ENCODE data around the gene PHF14. TPM values are rescaled to one million over a fixed set of nuclear protein-coding genes. Genes with fewer than 3 reads are reported as not detected.

Gene PHF14
- total RNA-seq, 1 donor: 35.6 TPM

GRCh38 chr7:11039974-11040373 is 66.3 kb downstream of the PHF14 start:
- DNase-seq (ENCODE audit: low read depth): no peak
- no peak overlapping the region for H3K4me3 ChIP-seq (ENCODE audit: low read depth, low read length)
- TF ChIP-seq, protein P1, sequence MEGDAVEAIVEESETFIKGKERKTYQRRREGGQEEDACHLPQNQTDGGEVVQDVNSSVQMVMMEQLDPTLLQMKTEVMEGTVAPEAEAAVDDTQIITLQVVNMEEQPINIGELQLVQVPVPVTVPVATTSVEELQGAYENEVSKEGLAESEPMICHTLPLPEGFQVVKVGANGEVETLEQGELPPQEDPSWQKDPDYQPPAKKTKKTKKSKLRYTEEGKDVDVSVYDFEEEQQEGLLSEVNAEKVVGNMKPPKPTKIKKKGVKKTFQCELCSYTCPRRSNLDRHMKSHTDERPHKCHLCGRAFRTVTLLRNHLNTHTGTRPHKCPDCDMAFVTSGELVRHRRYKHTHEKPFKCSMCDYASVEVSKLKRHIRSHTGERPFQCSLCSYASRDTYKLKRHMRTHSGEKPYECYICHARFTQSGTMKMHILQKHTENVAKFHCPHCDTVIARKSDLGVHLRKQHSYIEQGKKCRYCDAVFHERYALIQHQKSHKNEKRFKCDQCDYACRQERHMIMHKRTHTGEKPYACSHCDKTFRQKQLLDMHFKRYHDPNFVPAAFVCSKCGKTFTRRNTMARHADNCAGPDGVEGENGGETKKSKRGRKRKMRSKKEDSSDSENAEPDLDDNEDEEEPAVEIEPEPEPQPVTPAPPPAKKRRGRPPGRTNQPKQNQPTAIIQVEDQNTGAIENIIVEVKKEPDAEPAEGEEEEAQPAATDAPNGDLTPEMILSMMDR (IDR thresholded peaks at IDR 0.05; ENCODE audit: insufficient read depth, low read length): no peak

GRCh38 chr7:11054033-11054432 is 80.4 kb downstream of the PHF14 start:
- no peak overlapping the region for H3K4me3 ChIP-seq (ENCODE audit: low read depth, low read length)
- TF ChIP-seq, protein P1 (IDR thresholded peaks at IDR 0.05; ENCODE audit: insufficient read depth, low read length): no peak
- no peak for DNase-seq (ENCODE audit: low read depth)

- H3K4me3 ChIP-seq (ENCODE audit: low read depth, low read length): no peak overlapping the region
- TF ChIP-seq, protein P1 (IDR thresholded peaks at IDR 0.05; ENCODE audit: insufficient read depth, low read length): no peak
- peak; percentile 35 for DNase-seq (ENCODE audit: low read depth)
Observed at GRCh38 chr7:11060893-11061292, 87.2 kb downstream of the PHF14 start.

DNA sequence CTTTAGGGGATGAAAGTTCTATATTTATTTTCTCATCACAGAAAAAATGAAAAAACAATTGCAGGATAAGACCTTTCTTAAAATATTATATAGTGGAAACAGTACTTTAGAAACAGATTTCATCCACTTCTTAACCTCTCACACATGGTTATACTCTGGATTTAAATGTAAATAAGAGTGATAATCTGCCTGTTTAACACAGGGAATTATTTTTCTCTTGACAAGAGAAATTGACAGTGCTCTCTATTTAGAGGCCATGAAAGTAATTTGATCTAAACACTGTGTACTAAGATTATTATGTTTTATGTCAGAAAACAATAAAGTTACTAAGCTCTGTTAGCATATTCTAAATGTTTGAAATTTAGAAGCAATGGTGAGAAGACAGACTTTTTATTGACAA is 88.4 kb downstream of the PHF14 start:
- H3K4me3 ChIP-seq (ENCODE audit: low read depth, low read length): no peak overlapping the region
- DNase-seq (ENCODE audit: low read depth): no peak
- TF ChIP-seq, protein P1 (IDR thresholded peaks at IDR 0.05; ENCODE audit: insufficient read depth, low read length): no peak

- DNase-seq (ENCODE audit: low read depth): no peak
- TF ChIP-seq, protein P1 (IDR thresholded peaks at IDR 0.05; ENCODE audit: insufficient read depth, low read length): no peak
- no peak overlapping the region for H3K4me3 ChIP-seq (ENCODE audit: low read depth, low read length)
Observed at GRCh38 chr7:11069591-11069990, 95.9 kb downstream of the PHF14 start.

DNA sequence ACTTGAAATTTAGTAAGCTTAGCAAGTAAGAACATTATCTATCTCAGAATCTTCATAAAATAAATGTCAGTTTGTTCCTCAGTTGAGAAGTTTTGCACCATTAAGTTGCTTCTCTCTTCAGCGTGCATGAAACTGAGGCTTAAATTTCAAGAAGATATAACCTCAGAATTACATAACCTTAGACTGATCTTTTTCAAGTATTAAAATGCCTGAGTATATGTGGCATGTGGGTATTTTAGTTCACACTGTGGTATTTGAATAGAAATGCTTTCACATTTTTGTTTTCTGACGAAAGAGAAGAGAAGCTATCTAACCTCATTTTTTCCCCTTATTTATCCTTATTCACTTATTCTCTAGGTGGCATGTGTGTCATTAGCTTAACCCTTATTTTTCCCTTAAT is 104.1 kb downstream of the PHF14 start:
- no peak overlapping the region for H3K4me3 ChIP-seq (ENCODE audit: low read depth, low read length)
- DNase-seq (ENCODE audit: low read depth): no peak
- TF ChIP-seq, protein P1 (IDR thresholded peaks at IDR 0.05; ENCODE audit: insufficient read depth, low read length): no peak

GRCh38 chr7:11078247-11078834 is 104.7 kb downstream of the PHF14 start:
- no peak for DNase-seq (ENCODE audit: low read depth)
- no peak overlapping the region for H3K4me3 ChIP-seq (ENCODE audit: low read depth, low read length)
- TF ChIP-seq, protein P1 (IDR thresholded peaks at IDR 0.05; ENCODE audit: insufficient read depth, low read length): no peak
